GM20000 (cell line): Measurements from ENCODE around the gene BCAP31.

Experiments
- DNase-seq: peaks from one replicate; pipeline ENCODE4 v3.0.0; 2012; ENCODE audit warnings: low spot score
- TF ChIP-seq, protein P1 (sequence below): IDR thresholded peaks from 2 replicates; pipeline ENCODE4 v1.5.1; 2012; ENCODE audit warnings: mild to moderate bottlenecking, control low read depth; ENCODE audit errors: extremely low read depth, missing control alignments

The BCAP31 gene

DNA sequence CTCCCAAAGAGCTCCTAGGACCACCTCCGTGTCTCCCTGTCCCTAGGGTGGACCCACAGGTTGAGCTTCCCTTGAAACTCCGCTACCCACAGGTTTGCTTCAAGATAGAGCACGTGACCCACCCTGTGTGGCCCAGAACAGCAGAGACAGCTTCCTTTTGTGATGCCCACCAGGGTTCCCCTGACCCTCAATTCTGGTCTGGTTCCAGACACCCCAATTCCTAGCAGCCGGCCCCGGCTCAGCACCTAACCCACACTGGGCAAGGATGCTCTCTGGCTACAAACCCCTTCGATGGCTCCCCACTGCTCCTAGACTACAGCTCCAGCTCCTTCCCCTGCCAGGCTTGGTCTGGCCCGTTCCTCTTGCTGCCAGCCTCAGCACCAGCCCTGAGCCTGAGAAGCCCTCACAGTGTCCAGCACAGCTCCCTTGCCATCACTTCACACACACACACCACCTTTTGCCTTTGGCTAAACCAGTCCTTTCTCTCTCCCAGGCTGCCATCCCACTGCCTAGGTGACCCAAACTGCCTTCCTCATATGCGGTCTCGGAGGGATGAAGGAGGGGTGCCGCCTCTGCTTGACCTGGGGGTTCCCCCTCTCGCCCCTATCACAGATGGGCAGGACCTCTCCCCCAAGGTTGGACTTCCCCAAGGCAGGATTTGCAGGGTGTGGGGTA lies 56.8 kb downstream of the BCAP31 start:
- TF ChIP-seq, protein P1, sequence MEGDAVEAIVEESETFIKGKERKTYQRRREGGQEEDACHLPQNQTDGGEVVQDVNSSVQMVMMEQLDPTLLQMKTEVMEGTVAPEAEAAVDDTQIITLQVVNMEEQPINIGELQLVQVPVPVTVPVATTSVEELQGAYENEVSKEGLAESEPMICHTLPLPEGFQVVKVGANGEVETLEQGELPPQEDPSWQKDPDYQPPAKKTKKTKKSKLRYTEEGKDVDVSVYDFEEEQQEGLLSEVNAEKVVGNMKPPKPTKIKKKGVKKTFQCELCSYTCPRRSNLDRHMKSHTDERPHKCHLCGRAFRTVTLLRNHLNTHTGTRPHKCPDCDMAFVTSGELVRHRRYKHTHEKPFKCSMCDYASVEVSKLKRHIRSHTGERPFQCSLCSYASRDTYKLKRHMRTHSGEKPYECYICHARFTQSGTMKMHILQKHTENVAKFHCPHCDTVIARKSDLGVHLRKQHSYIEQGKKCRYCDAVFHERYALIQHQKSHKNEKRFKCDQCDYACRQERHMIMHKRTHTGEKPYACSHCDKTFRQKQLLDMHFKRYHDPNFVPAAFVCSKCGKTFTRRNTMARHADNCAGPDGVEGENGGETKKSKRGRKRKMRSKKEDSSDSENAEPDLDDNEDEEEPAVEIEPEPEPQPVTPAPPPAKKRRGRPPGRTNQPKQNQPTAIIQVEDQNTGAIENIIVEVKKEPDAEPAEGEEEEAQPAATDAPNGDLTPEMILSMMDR: no peak

DNA sequence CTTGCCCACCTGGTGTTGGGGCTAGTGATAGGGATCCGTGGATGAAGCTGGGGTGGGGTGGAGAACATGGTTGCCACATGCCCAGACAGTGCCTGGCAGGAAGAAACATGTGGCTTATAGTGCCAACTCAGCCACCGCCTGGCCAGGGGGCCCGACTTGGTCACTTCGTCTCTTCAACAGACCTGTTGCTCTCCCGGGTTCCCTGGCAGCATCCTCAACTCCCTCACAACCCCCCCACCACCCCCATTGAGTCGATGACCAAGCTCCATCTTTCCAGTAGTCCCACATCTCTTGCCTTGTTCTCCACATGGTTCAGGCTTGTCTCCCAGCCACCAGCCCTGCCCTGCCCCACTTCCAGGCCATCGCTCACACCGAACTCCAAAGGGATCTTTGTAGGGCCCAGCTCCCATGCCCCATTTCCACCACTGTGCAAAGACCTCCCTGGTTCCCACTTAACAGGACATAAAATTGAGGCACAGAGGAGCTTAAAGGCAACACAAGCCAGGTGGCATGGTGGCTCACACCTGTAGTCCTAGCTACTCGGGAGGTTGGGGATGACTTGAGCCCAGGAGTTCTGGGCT lies 58.4 kb downstream of the BCAP31 start:
- TF ChIP-seq, protein P1: no peak
- DNase-seq: no peak

More for the DNA sequence above, 56.8 kb downstream of the BCAP31 start:
- DNase-seq: peak; percentile 3

DNA sequence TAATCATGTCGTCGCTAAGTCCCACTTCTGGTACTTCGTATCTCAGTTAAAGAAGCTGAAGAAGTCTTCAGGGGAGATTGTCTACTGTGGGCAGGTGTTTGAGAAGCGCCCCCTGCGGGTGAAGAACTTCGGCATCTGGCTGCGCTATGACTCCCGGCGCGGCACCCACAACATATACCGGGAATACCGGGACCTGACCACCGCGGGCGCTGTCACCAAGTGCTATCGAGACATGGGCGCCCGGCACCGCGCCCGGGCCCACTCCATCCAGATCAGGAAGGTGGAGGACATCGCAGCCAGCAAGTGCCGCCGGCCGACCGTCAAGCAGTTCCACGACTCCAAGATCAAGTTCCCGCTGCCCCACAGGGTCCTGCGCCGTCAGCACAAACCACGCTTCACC lies 61.9 kb downstream of the BCAP31 start:
- TF ChIP-seq, protein P1: peak; percentile 24
- no peak for DNase-seq

DNA sequence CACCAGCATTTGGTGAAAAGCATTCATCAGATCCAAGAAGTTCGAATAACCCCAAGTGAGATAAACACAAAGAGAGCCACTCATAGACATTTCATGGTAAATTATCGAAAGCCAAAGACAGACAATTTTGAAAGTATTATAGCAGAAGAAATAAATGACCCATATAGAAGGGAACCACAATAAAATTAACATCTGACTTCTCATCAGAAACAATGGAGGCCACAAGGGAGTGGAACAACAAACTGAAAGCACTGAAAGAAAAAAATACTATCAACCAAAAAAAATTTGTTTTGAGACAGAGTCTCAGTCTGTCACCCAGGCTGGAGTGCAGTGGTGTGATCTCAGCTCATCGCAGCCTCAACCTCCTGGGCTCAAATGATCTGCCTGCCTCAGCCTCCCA lies 64.9 kb downstream of the BCAP31 start:
- DNase-seq: no peak
- TF ChIP-seq, protein P1: no peak

DNA sequence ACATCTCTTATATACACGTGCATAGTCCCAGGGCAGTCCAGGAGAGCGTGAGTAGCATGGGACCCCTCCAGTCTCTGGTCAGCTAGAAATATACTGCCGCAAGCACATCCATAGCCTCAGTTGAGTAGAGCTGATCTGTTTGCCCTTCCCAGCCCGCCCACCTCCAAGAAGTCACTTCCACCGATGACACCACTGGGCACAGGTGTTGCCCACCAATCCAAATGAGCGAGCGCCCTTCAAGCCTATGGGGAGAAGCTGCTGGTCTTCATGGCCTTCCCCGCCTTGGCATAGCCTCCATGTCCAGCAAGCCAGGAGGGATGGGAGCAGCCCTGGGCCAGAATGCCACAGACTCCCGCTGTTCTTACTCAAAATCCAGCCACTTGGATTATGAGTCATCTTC lies 67.0 kb downstream of the BCAP31 start:
- no peak for DNase-seq
- TF ChIP-seq, protein P1: no peak

DNA sequence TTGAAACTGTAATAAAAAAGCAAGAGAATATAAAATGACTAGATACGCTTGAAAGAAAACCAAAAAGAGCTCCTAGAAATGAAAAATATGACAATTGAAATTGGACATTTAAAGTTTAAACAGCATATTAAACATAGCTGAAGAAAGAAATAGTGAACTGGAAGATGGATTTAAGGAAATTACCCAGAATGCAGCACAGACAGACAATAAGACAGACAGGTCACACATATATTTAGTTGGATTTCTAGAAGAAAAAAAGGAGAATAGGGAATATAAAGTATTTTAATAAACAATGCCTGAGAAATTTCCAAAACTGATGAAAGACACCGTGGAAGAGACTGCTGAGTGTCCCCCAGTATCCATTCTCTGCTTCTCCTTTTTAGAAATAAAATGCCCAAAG lies 70.6 kb downstream of the BCAP31 start:
- DNase-seq: no peak
- TF ChIP-seq, protein P1: no peak

DNA sequence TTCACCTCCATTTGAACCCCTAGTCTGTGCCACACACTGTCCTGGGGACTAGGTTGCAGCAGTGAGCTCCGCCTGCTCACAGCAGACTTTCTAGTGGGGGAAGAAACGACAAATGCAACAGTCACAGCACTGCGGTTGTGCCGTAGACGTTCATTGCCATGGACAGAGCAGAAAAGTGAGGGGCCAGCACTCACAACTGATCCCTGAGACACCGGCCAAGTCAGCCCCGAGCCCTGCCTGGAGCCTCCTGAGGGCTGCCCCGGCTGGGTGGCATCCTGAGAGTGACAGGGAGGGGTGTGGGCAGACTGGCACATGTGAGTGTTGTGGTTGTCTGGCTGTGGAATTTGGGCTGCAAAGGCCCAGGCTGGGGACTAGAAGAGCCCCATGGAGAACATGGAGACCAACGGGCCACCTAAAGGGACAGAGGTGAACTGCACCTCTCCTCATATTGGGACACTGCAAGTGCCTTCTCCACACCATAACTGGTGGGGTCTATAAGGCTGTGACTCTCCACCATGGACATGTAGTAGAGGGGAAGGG lies 72.6 kb downstream of the BCAP31 start:
- TF ChIP-seq, protein P1: no peak
- peak; percentile 44 for DNase-seq
